ENCODE data around the gene HDLBP. TPM values are rescaled to one million over a fixed set of nuclear protein-coding genes. Genes with fewer than 3 reads are reported as not detected.

Gene HDLBP
- total RNA-seq, 1 donor from 2014 or later: 922 TPM

DNA sequence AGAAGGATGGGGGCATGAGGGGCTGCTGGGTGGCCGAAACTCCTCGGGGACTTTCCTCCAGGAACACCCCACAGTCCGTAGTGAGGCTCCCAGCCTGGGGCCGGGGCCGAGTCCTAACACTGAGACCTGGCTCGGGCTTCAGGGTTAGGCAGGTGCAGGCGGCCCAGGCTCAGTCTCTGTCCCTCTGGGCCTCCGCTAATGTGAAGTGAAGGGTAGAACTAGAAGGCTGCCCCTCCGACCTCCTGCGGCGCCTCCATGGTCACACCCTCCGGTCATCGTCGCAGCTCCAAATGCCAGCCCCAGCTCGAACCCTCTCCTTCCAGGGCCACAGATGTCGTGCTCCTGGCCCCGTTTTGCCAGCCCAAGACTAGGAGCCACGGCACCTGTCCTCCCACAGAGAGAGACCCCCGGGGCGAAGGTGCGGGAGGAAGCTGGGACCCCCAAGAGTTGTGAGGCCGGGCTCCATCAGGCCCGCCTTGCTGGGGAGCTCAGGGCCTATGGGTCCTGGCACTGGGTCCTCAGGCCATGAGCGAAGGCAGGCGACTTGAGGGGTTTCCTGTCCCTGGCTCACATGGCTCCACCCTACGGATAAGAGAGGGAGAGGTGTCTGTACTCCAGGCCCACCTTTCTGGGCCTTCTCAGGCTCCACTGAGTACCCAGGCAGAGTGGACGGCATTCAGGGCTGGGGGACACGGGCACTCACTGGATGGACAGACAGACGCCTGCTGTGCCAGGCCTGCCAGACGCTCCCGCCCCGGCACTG lies 126.2 kb downstream of the HDLBP start:
- Histone ChIP-seq H3K9me3 (ENCODE audit: insufficient read depth, low read depth, low read length) (no peaks in the 10 kb centered on the region), H3K79me2 (ENCODE audit: insufficient read depth, low read length) (no peaks in the 10 kb centered on the region), H3K9ac (ENCODE audit: low read length) (no peak overlapping the region), H2AFZ (ENCODE audit: low read depth, low read length) (no peak overlapping the region), H3K36me3 (ENCODE audit: insufficient read depth, low read length) (no peaks in the 10 kb centered on the region), H3K4me2 (ENCODE audit: low read length) (no peak overlapping the region), H3K27me3 (ENCODE audit: insufficient read depth, low read length) (no peaks in the 10 kb centered on the region), H3K4me1 (ENCODE audit: insufficient read depth, low read length) (no peaks in the 10 kb centered on the region), H3K4me3 (ENCODE audit: insufficient read depth, low read depth, low read length) (no peak overlapping the region), H3K27ac (ENCODE audit: low read depth, low read length) (no peak overlapping the region), H4K20me1 (ENCODE audit: insufficient read depth, low read length) (no peaks in the 10 kb centered on the region)
- H3K9me3 Mint-ChIP-seq (ENCODE audit: unreplicated experiment): no peaks in the 10 kb centered on the region
- H3K27me3 Mint-ChIP-seq (ENCODE audit: low read depth, unreplicated experiment): peaks cover 12% of the 10 kb centered on the region
- H3K36me3 Mint-ChIP-seq (ENCODE audit: low read depth, unreplicated experiment): no peaks in the 10 kb centered on the region
- H3K4me1 Mint-ChIP-seq (ENCODE audit: low read depth, unreplicated experiment): no peaks in the 10 kb centered on the region
- DNase-seq (ENCODE audit: low read depth) (no peak), FAIRE-seq (no peak)
- no peak overlapping the region for H3K27ac Mint-ChIP-seq (ENCODE audit: unreplicated experiment)
- TF ChIP-seq EZH2 (IDR thresholded peaks at IDR 0.05; ENCODE audit: insufficient read depth, low read length): no peak
- TF ChIP-seq, protein P1, sequence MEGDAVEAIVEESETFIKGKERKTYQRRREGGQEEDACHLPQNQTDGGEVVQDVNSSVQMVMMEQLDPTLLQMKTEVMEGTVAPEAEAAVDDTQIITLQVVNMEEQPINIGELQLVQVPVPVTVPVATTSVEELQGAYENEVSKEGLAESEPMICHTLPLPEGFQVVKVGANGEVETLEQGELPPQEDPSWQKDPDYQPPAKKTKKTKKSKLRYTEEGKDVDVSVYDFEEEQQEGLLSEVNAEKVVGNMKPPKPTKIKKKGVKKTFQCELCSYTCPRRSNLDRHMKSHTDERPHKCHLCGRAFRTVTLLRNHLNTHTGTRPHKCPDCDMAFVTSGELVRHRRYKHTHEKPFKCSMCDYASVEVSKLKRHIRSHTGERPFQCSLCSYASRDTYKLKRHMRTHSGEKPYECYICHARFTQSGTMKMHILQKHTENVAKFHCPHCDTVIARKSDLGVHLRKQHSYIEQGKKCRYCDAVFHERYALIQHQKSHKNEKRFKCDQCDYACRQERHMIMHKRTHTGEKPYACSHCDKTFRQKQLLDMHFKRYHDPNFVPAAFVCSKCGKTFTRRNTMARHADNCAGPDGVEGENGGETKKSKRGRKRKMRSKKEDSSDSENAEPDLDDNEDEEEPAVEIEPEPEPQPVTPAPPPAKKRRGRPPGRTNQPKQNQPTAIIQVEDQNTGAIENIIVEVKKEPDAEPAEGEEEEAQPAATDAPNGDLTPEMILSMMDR (IDR thresholded peaks at IDR 0.05; ENCODE audit: insufficient read depth, low read depth, low read length): no peak
- no peak overlapping the region for H3K4me3 Mint-ChIP-seq (ENCODE audit: unreplicated experiment)

DNA sequence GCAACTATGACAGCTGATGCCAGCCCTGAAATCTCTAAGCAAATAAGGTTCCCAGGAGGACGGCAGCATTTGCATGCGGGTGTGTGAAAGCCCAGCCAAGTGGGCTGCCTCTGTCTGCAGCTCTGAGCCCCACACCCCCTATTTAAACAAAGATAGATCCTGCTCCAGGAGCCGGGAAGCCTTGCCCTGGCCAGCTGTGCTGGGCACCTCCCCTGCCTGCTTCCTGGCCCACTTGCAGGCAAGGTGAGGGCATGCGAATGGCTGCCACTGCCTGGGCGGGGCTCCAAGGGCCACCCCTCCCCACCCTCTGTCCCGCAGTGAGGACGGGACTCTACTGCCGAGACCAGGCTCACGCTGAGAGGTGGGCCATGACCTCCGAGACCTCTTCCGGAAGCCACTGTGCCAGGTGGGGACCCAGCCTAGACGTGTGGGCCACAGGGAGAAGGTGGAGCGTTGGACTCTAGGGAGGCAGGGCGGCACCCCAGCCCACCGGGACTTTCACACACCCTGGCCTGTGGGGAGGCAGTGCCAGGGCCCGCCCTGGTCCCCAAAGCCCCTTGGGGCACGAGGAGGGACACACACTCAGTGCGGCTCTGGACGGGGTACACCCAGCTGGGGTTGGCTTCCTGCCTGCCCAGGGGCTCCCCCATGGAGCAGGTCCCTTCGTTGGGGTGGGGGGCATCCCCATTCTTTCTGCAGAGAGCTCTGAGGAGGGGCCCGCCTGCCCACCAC lies 126.9 kb downstream of the HDLBP start, which contains the start of gene ANO7:
Gene ANO7 (plus strand): TSS at position 317 of the 732 bp plus-strand sequence. CDS start 1,387 bp downstream, outside the sequence.
- no peak within 1 kb of the TSS for H3K9ac ChIP-seq (ENCODE audit: low read length)
- Mint-ChIP-seq H3K27ac (ENCODE audit: unreplicated experiment) (no peak within 1 kb of the TSS), H3K4me1 (ENCODE audit: low read depth, unreplicated experiment) (no peaks in the 10 kb centered on the region), H3K27me3 (ENCODE audit: low read depth, unreplicated experiment) (peaks cover 12% of the 10 kb centered on the region), H3K4me3 (ENCODE audit: unreplicated experiment) (no peak within 1 kb of the TSS), H3K36me3 (ENCODE audit: low read depth, unreplicated experiment) (peaks cover 2% of the 10 kb centered on the region), H3K9me3 (ENCODE audit: unreplicated experiment) (no peaks in the 10 kb centered on the region)
- FAIRE-seq (no peak), DNase-seq (ENCODE audit: low read depth) (no peak)
- H3K4me1 ChIP-seq (ENCODE audit: insufficient read depth, low read length): no peaks in the 10 kb centered on the region
- no peaks in the 10 kb centered on the region for H3K9me3 ChIP-seq (ENCODE audit: insufficient read depth, low read depth, low read length)
- H4K20me1 ChIP-seq (ENCODE audit: insufficient read depth, low read length): no peaks in the 10 kb centered on the region
- no peaks in the 10 kb centered on the region for H3K27me3 ChIP-seq (ENCODE audit: insufficient read depth, low read length)
- no peak within 1 kb of the TSS for H3K27ac ChIP-seq (ENCODE audit: low read depth, low read length)
- H3K36me3 ChIP-seq (ENCODE audit: insufficient read depth, low read length): no peaks in the 10 kb centered on the region
- no peak within 1 kb of the TSS for H3K4me2 ChIP-seq (ENCODE audit: low read length)
- H3K4me3 ChIP-seq (ENCODE audit: insufficient read depth, low read depth, low read length): no peak within 1 kb of the TSS
- H3K79me2 ChIP-seq (ENCODE audit: insufficient read depth, low read length): no peaks in the 10 kb centered on the region
- H2AFZ ChIP-seq (ENCODE audit: low read depth, low read length): no peak within 1 kb of the TSS
- no peak for TF ChIP-seq EZH2 (IDR thresholded peaks at IDR 0.05; ENCODE audit: insufficient read depth, low read length)
- TF ChIP-seq, protein P1 (IDR thresholded peaks at IDR 0.05; ENCODE audit: insufficient read depth, low read depth, low read length): no peak

All from astrocyte (in vitro differentiated cells and primary cell).